OCI-LY1 (cell line): ENCODE results near the gene MICAL2.

Source experiments
- CTCF ChIP-seq: fragments of 200-600 bp; sonication (generic), shearing (Covaris generic); IDR thresholded peaks from 2 replicates; pipeline ENCODE4 v1.5.1; 2017; ENCODE audit warnings: mild to moderate bottlenecking, antibody characterized with exemption, low read length, moderate library complexity, mixed read lengths
- EZH2 ChIP-seq: fragments of 200-600 bp; sonication (generic), shearing (Covaris generic); IDR thresholded peaks from 2 replicates; pipeline ENCODE4 v1.8.0; 2017; ENCODE audit warnings: borderline replicate concordance, mixed run types, mild to moderate bottlenecking, antibody characterized with exemption, low read length, moderate library complexity, mixed read lengths

- TF ChIP-seq CTCF (no peak), EZH2 (no peak)
These were observed 90.9 kb downstream of the MICAL2 start for GRCh38 chr11:12200991-12201985.
